Karpas-422 (cell line): ENCODE data around the gene IRF7. TPM values are rescaled to one million over a fixed set of nuclear protein-coding genes. Genes with fewer than 3 reads are reported as not detected.

ENCODE experiments used
- DNase-seq: peaks from one replicate; pipeline ENCODE4 v3.0.0-alpha.2; 2015
- H2AFZ ChIP-seq: fragments of 200-600 bp; sonication (generic); 2 replicates; pipeline ENCODE4 v1.6.1; 2014; ENCODE audit warnings: antibody characterized with exemption, low read length, mixed read lengths
- H3K27ac ChIP-seq: fragments of 200-600 bp; sonication (generic); 2 replicates; pipeline ENCODE4 v1.5.1; 2014; ENCODE audit warnings: mild to moderate bottlenecking, low read length, moderate library complexity
- H3K27me3 ChIP-seq: fragments of 200-600 bp; sonication (generic); 2 replicates; pipeline ENCODE4 v1.6.1; 2014; ENCODE audit warnings: low read length, mixed read lengths
- H3K36me3 ChIP-seq: fragments of 200-600 bp; sonication (generic); 2 replicates; pipeline ENCODE4 v1.6.1; 2014; ENCODE audit warnings: low read length, mixed read lengths; ENCODE audit not compliant: insufficient read depth
- H3K4me1 ChIP-seq: fragments of 200-600 bp; sonication (generic); 2 replicates; pipeline ENCODE4 v1.6.1; 2014; ENCODE audit warnings: mild to moderate bottlenecking, low read length, mixed read lengths
- H3K4me2 ChIP-seq: fragments of 200-600 bp; sonication (generic); 2 replicates; pipeline ENCODE4 v1.6.1; 2014; ENCODE audit warnings: low read length, low read depth, mild to moderate bottlenecking; ENCODE audit not compliant: poor library complexity, severe bottlenecking
- H3K4me3 ChIP-seq: fragments of 200-600 bp; sonication (generic); 2 replicates; pipeline ENCODE4 v1.5.1; 2014; ENCODE audit warnings: mild to moderate bottlenecking, antibody characterized with exemption, low read length, mixed read lengths
- H3K79me2 ChIP-seq: fragments of 200-600 bp; sonication (generic); 2 replicates; pipeline ENCODE4 v1.6.1; 2014; ENCODE audit warnings: mild to moderate bottlenecking, low read length, mixed read lengths
- H3K9ac ChIP-seq: fragments of 200-600 bp; sonication (generic); 2 replicates; pipeline ENCODE4 v1.6.0; 2014; ENCODE audit warnings: low read length
- H3K9me2 ChIP-seq: fragments of 200-600 bp; sonication (generic), shearing (Covaris generic); replicated peaks from 2 replicates; pipeline ENCODE4 v1.6.0; 2014; ENCODE audit warnings: mild to moderate bottlenecking, low read length, moderate library complexity; ENCODE audit not compliant: insufficient read depth
- H3K9me3 ChIP-seq: fragments of 300-700, 200-600 bp; sonication (generic); 2 replicates; pipeline ENCODE4 v1.6.1; 2014; ENCODE audit warnings: low read length, mixed read lengths
- H4K20me1 ChIP-seq: fragments of 200-600 bp; sonication (generic); 2 replicates; pipeline ENCODE4 v1.6.1; 2014; ENCODE audit warnings: mild to moderate bottlenecking, antibody characterized with exemption, low read length, low read depth; ENCODE audit not compliant: insufficient read depth
- total RNA-seq: library from RNA; depleted of rRNA; stranded (reverse); fragments of >200 nt; shearing (Covaris generic); gene quantifications from 2 replicates; pipeline ENCODE4 v1.2.3, GENCODE V29; 2014; ENCODE audit warnings: low replicate concordance

IRF7 gene
- total RNA-seq, 1 experiment from 2014 or later = 34.6 TPM

- Histone ChIP-seq H3K79me2 (peaks cover 66% of the 10 kb centered on the region), H3K9me2 (no peaks in the 10 kb centered on the region), H3K4me2 (no peak overlapping the region), H3K27ac (no peak overlapping the region), H3K9ac (no peak overlapping the region), H2AFZ (no peak overlapping the region), H3K4me1 (peaks cover 12% of the 10 kb centered on the region), H3K36me3 (peaks cover 20% of the 10 kb centered on the region), H3K27me3 (no peaks in the 10 kb centered on the region), H3K4me3 (no peak overlapping the region), H3K9me3 (no peaks in the 10 kb centered on the region), H4K20me1 (peaks cover 46% of the 10 kb centered on the region)
- DNase-seq = no peak
Observed at GRCh38 chr11:581342-581741, 34.4 kb downstream of the IRF7 start.

GRCh38 chr11:579830-580601 is 35.7 kb downstream of the IRF7 start:
- Histone ChIP-seq H3K79me2 (peaks cover 66% of the 10 kb centered on the region), H3K4me1 (peaks cover 15% of the 10 kb centered on the region), H3K36me3 (peaks cover 20% of the 10 kb centered on the region), H3K4me2 (no peak overlapping the region), H4K20me1 (peaks cover 46% of the 10 kb centered on the region), H3K27ac (no peak overlapping the region), H3K9ac (no peak overlapping the region), H3K9me3 (no peaks in the 10 kb centered on the region), H3K27me3 (no peaks in the 10 kb centered on the region), H3K4me3 (no peak overlapping the region), H3K9me2 (no peaks in the 10 kb centered on the region), H2AFZ (no peak overlapping the region)
- no peak for DNase-seq

GRCh38 chr11:578276-579035 is 37.3 kb downstream of the IRF7 start:
- H3K27me3 ChIP-seq = no peaks in the 10 kb centered on the region
- peaks cover 14% of the 10 kb centered on the region for H3K36me3 ChIP-seq
- H3K4me1 ChIP-seq = peaks cover 19% of the 10 kb centered on the region
- peaks cover 46% of the 10 kb centered on the region for H4K20me1 ChIP-seq
- H2AFZ ChIP-seq = no peak overlapping the region
- no peak for DNase-seq
- H3K9me2 ChIP-seq = no peaks in the 10 kb centered on the region
- H3K9ac ChIP-seq = peak overlapping the region; percentile 91
- H3K4me3 ChIP-seq = peak overlapping the region; percentile 78
- no peaks in the 10 kb centered on the region for H3K9me3 ChIP-seq
- no peak overlapping the region for H3K27ac ChIP-seq
- peaks cover 58% of the 10 kb centered on the region for H3K79me2 ChIP-seq
- H3K4me2 ChIP-seq = peak overlapping the region; percentile 87

GRCh38 chr11:577611-577894 is 38.2 kb downstream of the IRF7 start:
- peaks cover 19% of the 10 kb centered on the region for H3K4me1 ChIP-seq
- no peaks in the 10 kb centered on the region for H3K27me3 ChIP-seq
- no peak for DNase-seq
- H3K9ac ChIP-seq = peak overlapping the region; percentile 91
- H2AFZ ChIP-seq = no peak overlapping the region
- H3K4me3 ChIP-seq = peak overlapping the region; percentile 78
- H3K4me2 ChIP-seq = peak overlapping the region; percentile 87
- H4K20me1 ChIP-seq = peaks cover 46% of the 10 kb centered on the region
- peaks cover 12% of the 10 kb centered on the region; the same call in 1 of the 2 replicates for H3K36me3 ChIP-seq
- H3K27ac ChIP-seq = no peak overlapping the region
- H3K79me2 ChIP-seq = peaks cover 56% of the 10 kb centered on the region
- H3K9me3 ChIP-seq = no peaks in the 10 kb centered on the region
- no peaks in the 10 kb centered on the region for H3K9me2 ChIP-seq

- Histone ChIP-seq H3K27ac (peak overlapping the region; percentile 2; the same call in 1 of the 2 replicates), H3K4me2 (peak overlapping the region; percentile 87), H2AFZ (no peak overlapping the region), H3K9me3 (no peaks in the 10 kb centered on the region), H4K20me1 (peaks cover 46% of the 10 kb centered on the region), H3K36me3 (peaks cover 10% of the 10 kb centered on the region; the same call in 1 of the 2 replicates), H3K27me3 (no peaks in the 10 kb centered on the region), H3K4me1 (peaks cover 19% of the 10 kb centered on the region), H3K9ac (peak overlapping the region; percentile 91), H3K9me2 (no peaks in the 10 kb centered on the region), H3K4me3 (peak overlapping the region; percentile 78), H3K79me2 (peaks cover 54% of the 10 kb centered on the region)
- DNase-seq = no peak
Observed at GRCh38 chr11:576811-577610, 38.7 kb downstream of the IRF7 start.

- Histone ChIP-seq H3K36me3 (peaks cover 2% of the 10 kb centered on the region; the same call in 1 of the 2 replicates), H3K27ac (peak within 1 kb of the TSS; percentile 79), H3K4me1 (peaks cover 19% of the 10 kb centered on the region), H3K79me2 (peaks cover 45% of the 10 kb centered on the region), H3K9me3 (no peaks in the 10 kb centered on the region), H3K9me2 (no peaks in the 10 kb centered on the region), H2AFZ (peak within 1 kb of the TSS; percentile 99), H3K27me3 (no peaks in the 10 kb centered on the region), H3K4me3 (peak within 1 kb of the TSS; percentile 78), H3K9ac (peak within 1 kb of the TSS; percentile 91), H4K20me1 (peaks cover 39% of the 10 kb centered on the region), H3K4me2 (peak within 1 kb of the TSS; percentile 90)
- peak; percentile 97 for DNase-seq
Observed at GRCh38 chr11:575996-576768, 39.6 kb downstream of the IRF7 start, which contains the start of gene PHRF1. Gene PHRF1 (plus strand): TSS chr11:576470. CDS start chr11:581513, 5,043 bp downstream.

GRCh38 chr11:575313-575995 is 40.3 kb downstream of the IRF7 start:
- no peak overlapping the region for H3K9ac ChIP-seq
- H2AFZ ChIP-seq = no peak overlapping the region
- H3K4me1 ChIP-seq = peaks cover 19% of the 10 kb centered on the region
- peaks cover 36% of the 10 kb centered on the region for H4K20me1 ChIP-seq
- H3K9me3 ChIP-seq = no peaks in the 10 kb centered on the region
- H3K36me3 ChIP-seq = no peaks in the 10 kb centered on the region
- no peak overlapping the region for H3K4me2 ChIP-seq
- no peaks in the 10 kb centered on the region for H3K9me2 ChIP-seq
- DNase-seq = no peak
- peaks cover 38% of the 10 kb centered on the region for H3K79me2 ChIP-seq
- no peak overlapping the region for H3K27ac ChIP-seq
- no peak overlapping the region for H3K4me3 ChIP-seq
- no peaks in the 10 kb centered on the region for H3K27me3 ChIP-seq
